ENCODE data around the gene GNG3. TPM values are rescaled to one million over a fixed set of nuclear protein-coding genes. Genes with fewer than 3 reads are reported as not detected.

GNG3 gene
- 11.3 and 12.9 TPM in 2 replicates for total RNA-seq
- long read RNA-seq, partial matches to known transcripts, result 0 of 1 reads
- long read RNA-seq, other reads (novel, unspliced or antisense), result 0 of 1 reads

- Mint-ChIP-seq H3K36me3 (ENCODE audit: low read depth) (peaks cover 12% of the 10 kb centered on the region), H3K4me3 (peak within 1 kb of the TSS; percentile 92), H3K27ac (ENCODE audit: unreplicated experiment) (peak within 1 kb of the TSS; percentile 98), H3K4me1 (peaks cover 51% of the 10 kb centered on the region), H3K9me3 (no peaks in the 10 kb centered on the region), H3K27me3 (ENCODE audit: low read depth) (peaks cover 10% of the 10 kb centered on the region)
- DNase-seq (ENCODE audit: low read depth, low spot score), result peak; percentile 84
- no peak for TF ChIP-seq CTCF (conservative IDR thresholded peaks at IDR 0.05)
Observed at GRCh38 chr11:62707277-62707861, at the start of gene GNG3, which contains the start of gene BSCL2. Gene GNG3, plus strand, starts transcription at chr11:62707676. Its CDS starts 620 bp downstream, at chr11:62708296. Gene BSCL2, minus strand, starts transcription at chr11:62707424. Its CDS starts 229 bp downstream, at chr11:62707195.

- Mint-ChIP-seq H3K27me3 (ENCODE audit: low read depth) (peaks cover 6% of the 10 kb centered on the region), H3K36me3 (ENCODE audit: low read depth) (peaks cover 15% of the 10 kb centered on the region), H3K4me3 (peak overlapping the region; percentile 100), H3K9me3 (no peaks in the 10 kb centered on the region), H3K27ac (ENCODE audit: unreplicated experiment) (peak overlapping the region; percentile 98), H3K4me1 (peaks cover 33% of the 10 kb centered on the region)
- no peak for DNase-seq (ENCODE audit: low read depth, low spot score)
- no peak for TF ChIP-seq CTCF (conservative IDR thresholded peaks at IDR 0.05)
Observed at GRCh38 chr11:62664405-62665074, 42.9 kb upstream of the GNG3 start.

GRCh38 chr11:62665075-62665598 lies 42.3 kb upstream of the GNG3 start, which contains the start of the genes C11orf98 and CSKMT:
Gene C11orf98, minus strand, starts transcription at chr11:62665210. Its CDS starts 41 bp downstream, at chr11:62665169.
Gene CSKMT, plus strand, starts transcription at chr11:62665312. Its CDS starts 568 bp downstream, at chr11:62665880.
- H3K27ac Mint-ChIP-seq (ENCODE audit: unreplicated experiment), result peak within 1 kb of the TSS; percentile 98
- no peaks in the 10 kb centered on the region for H3K9me3 Mint-ChIP-seq
- H3K4me1 Mint-ChIP-seq, result peaks cover 39% of the 10 kb centered on the region

GRCh38 chr11:62665599-62666258 lies 41.7 kb upstream of the GNG3 start:
- DNase-seq (ENCODE audit: low read depth, low spot score), result no peak
- peaks cover 15% of the 10 kb centered on the region for H3K36me3 Mint-ChIP-seq (ENCODE audit: low read depth)
- no peak for TF ChIP-seq CTCF (conservative IDR thresholded peaks at IDR 0.05)

More at GRCh38 chr11:62665075-62665598, 42.3 kb upstream of the GNG3 start, which contains the start of the genes C11orf98 and CSKMT:
- peaks cover 15% of the 10 kb centered on the region for H3K36me3 Mint-ChIP-seq (ENCODE audit: low read depth)
- peak within 1 kb of the TSS; percentile 100 for H3K4me3 Mint-ChIP-seq
- DNase-seq (ENCODE audit: low read depth, low spot score), result peak; percentile 99
- TF ChIP-seq CTCF (conservative IDR thresholded peaks at IDR 0.05), result no peak
- H3K27me3 Mint-ChIP-seq (ENCODE audit: low read depth), result peaks cover 6% of the 10 kb centered on the region

GRCh38 chr11:62666259-62666926 lies 41.1 kb upstream of the GNG3 start:
- Mint-ChIP-seq H3K27ac (ENCODE audit: unreplicated experiment) (peak overlapping the region; percentile 98), H3K36me3 (ENCODE audit: low read depth) (peaks cover 15% of the 10 kb centered on the region)
- TF ChIP-seq CTCF (conservative IDR thresholded peaks at IDR 0.05), result no peak

More at GRCh38 chr11:62665599-62666258, 41.7 kb upstream of the GNG3 start:
- Mint-ChIP-seq H3K4me1 (peaks cover 42% of the 10 kb centered on the region), H3K4me3 (peak overlapping the region; percentile 100), H3K9me3 (no peaks in the 10 kb centered on the region), H3K27ac (ENCODE audit: unreplicated experiment) (peak overlapping the region; percentile 98), H3K27me3 (ENCODE audit: low read depth) (peaks cover 6% of the 10 kb centered on the region)

More at GRCh38 chr11:62666259-62666926, 41.1 kb upstream of the GNG3 start:
- Mint-ChIP-seq H3K4me3 (peak overlapping the region; percentile 100), H3K4me1 (peaks cover 49% of the 10 kb centered on the region), H3K27me3 (ENCODE audit: low read depth) (peaks cover 6% of the 10 kb centered on the region), H3K9me3 (no peaks in the 10 kb centered on the region)
- DNase-seq (ENCODE audit: low read depth, low spot score), result no peak
